ENCODE results near the gene GAPT. TPM values are rescaled to one million over a fixed set of nuclear protein-coding genes. Genes with fewer than 3 reads are reported as not detected.

Gene GAPT
- total RNA-seq, 4 donors from 2014 or later, result 0.60 TPM; not detected in 3

- Histone ChIP-seq H3K4me3 (peak overlapping the region; percentile 70 to 92 (median 81)), H3K9me3 (no peaks in the 10 kb centered on the region), H3K4me1 (no peaks in the 10 kb centered on the region), H3K36me3 (peaks cover 3 to 35% of the 10 kb centered on the region in 2 donors), H3K27me3 (no peaks in the 10 kb centered on the region), H3K27ac (peak overlapping the region; percentile 90 to 96 (median 93))
- in situ Hi-C loops (cut with MboI; ENCODE audit: low sequenced_read_pairs in 4 of 4), result loop anchor here in 3 of 4 donors (10.0 to 25.0 kb wide), 4 partner anchors 571 to 1546 kb away; partner anchors contain the start of gene SETD9 (in 1 of the 3)
- ATAC-seq, result no peak
- intact Hi-C loops (cut with DNase I; ENCODE audit: low total_unique reads), result no loop called here
- TF ChIP-seq POLR2A (IDR thresholded peaks at IDR 0.05) (no peak), CTCF (IDR thresholded peaks at IDR 0.05 in 4 of 5, conservative IDR thresholded peaks at IDR 0.05 in 1 of 5) (no peak)
- DNase-seq, result no peak
Measured at GRCh38 chr5:58458743-58459145, 32.5 kb upstream of the GAPT start.

GRCh38 chr5:58459146-58460001 lies 31.9 kb upstream of the GAPT start:
- Histone ChIP-seq H3K4me3 (peak overlapping the region; percentile 70 to 92 (median 81)), H3K9me3 (no peaks in the 10 kb centered on the region), H3K27me3 (no peaks in the 10 kb centered on the region), H3K36me3 (peaks cover 0 to 29% of the 10 kb centered on the region in 2 donors), H3K27ac (peak overlapping the region; percentile 90 to 96 (median 93)), H3K4me1 (no peaks in the 10 kb centered on the region)
- ATAC-seq (peak in 1 of 2 donors; percentile 9), DNase-seq (peak; percentile 8 to 15)
- in situ Hi-C loops (cut with MboI; ENCODE audit: low sequenced_read_pairs in 4 of 4), result loop anchor here (5.0 to 25.0 kb wide), 9 partner anchors 565 to 1547 kb away; partner anchors contain the start of gene SETD9 (in 1 of the 4)
- intact Hi-C loops (cut with DNase I; ENCODE audit: low total_unique reads), result loop anchor here (1.0 to 5.0 kb wide), 8 partner anchors 233 to 1552 kb away; partner anchors contain the start of gene SETD9
- TF ChIP-seq CTCF (IDR thresholded peaks at IDR 0.05 in 4 of 5, conservative IDR thresholded peaks at IDR 0.05 in 1 of 5) (no peak), POLR2A (IDR thresholded peaks at IDR 0.05) (no peak)

GRCh38 chr5:58460002-58460731 lies 31.1 kb upstream of the GAPT start, which contains the start of gene PLK2:
TSS of gene PLK2 (minus strand) at chr5:58460086. CDS start at chr5:58459959, 127 bp downstream.
- Histone ChIP-seq H3K4me1 (no peaks in the 10 kb centered on the region), H3K27me3 (no peaks in the 10 kb centered on the region), H3K4me3 (peak within 1 kb of the TSS; percentile 70 to 92 (median 81)), H3K9me3 (no peaks in the 10 kb centered on the region), H3K27ac (peak within 1 kb of the TSS; percentile 90 to 96 (median 93)), H3K36me3 (peaks cover 0 to 21% of the 10 kb centered on the region in 2 donors)
- peak in 4 of 5 experiments; percentile 52 to 83 (median 74) for TF ChIP-seq CTCF (IDR thresholded peaks at IDR 0.05 in 4 of 5, conservative IDR thresholded peaks at IDR 0.05 in 1 of 5)
- TF ChIP-seq POLR2A (IDR thresholded peaks at IDR 0.05), result peak; percentile 99 to 100
- intact Hi-C loops (cut with DNase I; ENCODE audit: low total_unique reads) (loop anchor here (1.0 to 5.0 kb wide), 8 partner anchors 233 to 1553 kb away; partner anchors contain the start of gene SETD9), in situ Hi-C loops (cut with MboI; ENCODE audit: low sequenced_read_pairs in 4 of 4) (loop anchor here (5.0 to 25.0 kb wide), 8 partner anchors 565 to 1548 kb away; partner anchors contain the start of gene SETD9 (in 1 of the 4))
- ATAC-seq (peak; percentile 89), DNase-seq (peak; percentile 88 to 91)

- Histone ChIP-seq H3K27me3 (no peaks in the 10 kb centered on the region), H3K9me3 (no peaks in the 10 kb centered on the region), H3K27ac (peak overlapping the region; percentile 90 to 96 (median 93)), H3K36me3 (peaks cover 0 to 15% of the 10 kb centered on the region in 2 donors), H3K4me1 (no peaks in the 10 kb centered on the region), H3K4me3 (peak overlapping the region; percentile 70 to 92 (median 81))
- in situ Hi-C loops (cut with MboI; ENCODE audit: low sequenced_read_pairs in 4 of 4) (loop anchor here (5.0 to 25.0 kb wide), 8 partner anchors 566 to 1549 kb away; partner anchors contain the start of gene SETD9 (in 1 of the 4)), intact Hi-C loops (cut with DNase I; ENCODE audit: low total_unique reads) (loop anchor here (1.0 to 5.0 kb wide), 8 partner anchors 234 to 1554 kb away; partner anchors contain the start of gene SETD9)
- ATAC-seq (peak; percentile 79 to 85), DNase-seq (peak; percentile 84 to 85)
- TF ChIP-seq POLR2A (IDR thresholded peaks at IDR 0.05) (no peak), CTCF (IDR thresholded peaks at IDR 0.05 in 4 of 5, conservative IDR thresholded peaks at IDR 0.05 in 1 of 5) (peak; percentile 49 to 77 (median 74))
Measured at GRCh38 chr5:58460732-58461286, 30.4 kb upstream of the GAPT start.
